ENCODE results near the gene DIMT1. TPM values are rescaled to one million over a fixed set of nuclear protein-coding genes. Genes with fewer than 3 reads are reported as not detected.

DIMT1 gene
- total RNA-seq, 6 experiments from 2014 or later = 31.0 to 45.9 (median 33.1) TPM

DNA sequence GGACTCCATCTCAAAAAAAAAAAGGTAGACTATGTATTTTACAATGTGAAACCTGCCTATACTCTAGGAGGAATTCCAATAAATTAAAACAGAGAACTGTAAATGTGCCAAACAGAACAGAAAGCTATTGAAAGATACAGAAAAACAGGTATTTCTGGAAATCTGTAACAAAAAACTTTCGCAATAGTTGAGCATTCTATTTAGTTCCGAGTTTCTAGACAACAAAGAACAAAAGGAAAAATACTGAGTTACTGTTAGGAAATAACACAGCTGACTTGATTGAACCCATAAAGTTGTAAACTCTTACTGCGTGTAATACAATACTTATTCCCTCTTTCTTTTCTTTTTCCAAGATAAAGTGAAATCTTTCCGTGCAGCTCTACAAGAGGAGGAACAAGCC is 18.6 kb downstream of the DIMT1 start:
- peaks cover 20% of the 10 kb centered on the region for H3K36me3 Mint-ChIP-seq (ENCODE audit: low read depth)
- no peaks in the 10 kb centered on the region for H3K9me3 Mint-ChIP-seq
- H3K4me3 Mint-ChIP-seq = no peak overlapping the region
- H3K27me3 Mint-ChIP-seq (ENCODE audit: insufficient read depth) = no peaks in the 10 kb centered on the region
- peaks cover 10% of the 10 kb centered on the region for H3K4me1 Mint-ChIP-seq (ENCODE audit: low read depth)
- H3K27ac Mint-ChIP-seq = peak overlapping the region; percentile 31; the same call in 1 of the 2 replicates
- no peak for DNase-seq
- TF ChIP-seq, protein P1, sequence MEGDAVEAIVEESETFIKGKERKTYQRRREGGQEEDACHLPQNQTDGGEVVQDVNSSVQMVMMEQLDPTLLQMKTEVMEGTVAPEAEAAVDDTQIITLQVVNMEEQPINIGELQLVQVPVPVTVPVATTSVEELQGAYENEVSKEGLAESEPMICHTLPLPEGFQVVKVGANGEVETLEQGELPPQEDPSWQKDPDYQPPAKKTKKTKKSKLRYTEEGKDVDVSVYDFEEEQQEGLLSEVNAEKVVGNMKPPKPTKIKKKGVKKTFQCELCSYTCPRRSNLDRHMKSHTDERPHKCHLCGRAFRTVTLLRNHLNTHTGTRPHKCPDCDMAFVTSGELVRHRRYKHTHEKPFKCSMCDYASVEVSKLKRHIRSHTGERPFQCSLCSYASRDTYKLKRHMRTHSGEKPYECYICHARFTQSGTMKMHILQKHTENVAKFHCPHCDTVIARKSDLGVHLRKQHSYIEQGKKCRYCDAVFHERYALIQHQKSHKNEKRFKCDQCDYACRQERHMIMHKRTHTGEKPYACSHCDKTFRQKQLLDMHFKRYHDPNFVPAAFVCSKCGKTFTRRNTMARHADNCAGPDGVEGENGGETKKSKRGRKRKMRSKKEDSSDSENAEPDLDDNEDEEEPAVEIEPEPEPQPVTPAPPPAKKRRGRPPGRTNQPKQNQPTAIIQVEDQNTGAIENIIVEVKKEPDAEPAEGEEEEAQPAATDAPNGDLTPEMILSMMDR (IDR thresholded peaks at IDR 0.05) = no peak

DNA sequence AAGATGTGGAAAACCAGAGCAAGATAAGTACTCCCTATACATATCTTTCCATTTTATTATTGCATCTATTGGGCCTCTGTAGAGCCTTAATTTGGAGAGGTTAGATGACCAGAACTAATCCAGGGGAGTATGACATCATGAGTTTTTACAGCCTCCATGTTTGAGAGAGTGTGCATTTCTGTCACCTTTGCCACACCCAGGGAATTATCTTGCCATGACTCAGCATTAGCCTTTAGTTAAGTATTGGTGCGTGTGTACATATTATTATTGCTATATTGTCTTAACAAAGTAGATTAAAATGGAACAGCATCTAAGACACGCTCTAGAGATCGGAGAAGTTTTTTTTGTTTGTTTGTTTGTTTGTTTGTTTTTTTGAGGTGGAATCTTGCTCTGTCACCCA is 27.6 kb downstream of the DIMT1 start:
- Mint-ChIP-seq H3K36me3 (ENCODE audit: low read depth) (peaks cover 38% of the 10 kb centered on the region), H3K27me3 (ENCODE audit: insufficient read depth) (no peaks in the 10 kb centered on the region), H3K27ac (peak overlapping the region; percentile 66; the same call in 1 of the 2 replicates), H3K4me3 (no peak overlapping the region), H3K9me3 (no peaks in the 10 kb centered on the region), H3K4me1 (ENCODE audit: low read depth) (peaks cover 27% of the 10 kb centered on the region)
- peak; percentile 5 for DNase-seq
- TF ChIP-seq, protein P1 (IDR thresholded peaks at IDR 0.05) = no peak

DNA sequence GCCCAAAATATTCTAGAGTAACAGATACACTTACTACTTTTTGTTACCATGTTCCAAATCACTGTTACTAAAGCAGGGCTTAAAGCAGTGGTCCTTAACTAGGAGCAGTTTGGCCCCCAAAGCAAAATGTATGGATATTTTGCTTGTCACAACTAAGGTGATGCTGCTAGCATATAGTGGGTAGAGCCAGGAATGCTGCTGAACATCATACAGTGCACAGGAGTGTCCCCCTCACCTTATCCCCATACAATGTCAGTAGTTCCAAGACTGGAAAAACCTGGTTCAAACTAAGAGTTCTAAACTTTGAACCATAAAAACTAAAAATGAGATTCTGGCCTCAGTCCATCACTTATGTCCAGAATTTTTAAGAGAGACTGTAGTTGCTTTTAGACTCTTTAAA is 28.1 kb downstream of the DIMT1 start:
- Mint-ChIP-seq H3K4me1 (ENCODE audit: low read depth) (peaks cover 31% of the 10 kb centered on the region), H3K27me3 (ENCODE audit: insufficient read depth) (no peaks in the 10 kb centered on the region), H3K36me3 (ENCODE audit: low read depth) (peaks cover 37% of the 10 kb centered on the region), H3K27ac (0 out of 2 replicates have a peak overlapping the region, but pooled peaks have one; percentile 66), H3K4me3 (no peak overlapping the region), H3K9me3 (no peaks in the 10 kb centered on the region)
- TF ChIP-seq, protein P1 (IDR thresholded peaks at IDR 0.05) = no peak
- no peak for DNase-seq

DNA sequence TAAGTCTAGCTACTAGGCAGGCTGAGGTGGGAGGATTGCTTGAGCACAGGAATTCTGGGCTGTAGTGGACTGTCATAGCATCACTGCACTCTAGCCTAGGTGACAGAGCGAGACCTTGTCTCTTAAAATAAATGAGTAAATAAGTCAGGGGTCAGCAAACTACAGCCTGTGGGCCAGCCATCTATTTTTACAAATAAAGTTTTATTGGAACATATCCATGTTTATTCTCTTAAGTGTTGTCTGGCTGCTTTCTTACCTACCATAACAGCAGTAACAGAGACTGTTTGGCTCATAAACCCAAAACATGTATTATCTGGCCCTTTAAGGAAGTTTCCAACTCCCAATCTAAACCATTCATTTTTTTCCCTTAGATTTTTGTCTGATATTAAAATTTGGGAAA is 29.6 kb downstream of the DIMT1 start:
- no peaks in the 10 kb centered on the region for H3K27me3 Mint-ChIP-seq (ENCODE audit: insufficient read depth)
- H3K36me3 Mint-ChIP-seq (ENCODE audit: low read depth) = peaks cover 30% of the 10 kb centered on the region
- TF ChIP-seq, protein P1 (IDR thresholded peaks at IDR 0.05) = no peak
- no peaks in the 10 kb centered on the region for H3K9me3 Mint-ChIP-seq
- no peak overlapping the region for H3K27ac Mint-ChIP-seq
- no peak overlapping the region for H3K4me3 Mint-ChIP-seq
- DNase-seq = no peak
- peaks cover 35% of the 10 kb centered on the region for H3K4me1 Mint-ChIP-seq (ENCODE audit: low read depth)

DNA sequence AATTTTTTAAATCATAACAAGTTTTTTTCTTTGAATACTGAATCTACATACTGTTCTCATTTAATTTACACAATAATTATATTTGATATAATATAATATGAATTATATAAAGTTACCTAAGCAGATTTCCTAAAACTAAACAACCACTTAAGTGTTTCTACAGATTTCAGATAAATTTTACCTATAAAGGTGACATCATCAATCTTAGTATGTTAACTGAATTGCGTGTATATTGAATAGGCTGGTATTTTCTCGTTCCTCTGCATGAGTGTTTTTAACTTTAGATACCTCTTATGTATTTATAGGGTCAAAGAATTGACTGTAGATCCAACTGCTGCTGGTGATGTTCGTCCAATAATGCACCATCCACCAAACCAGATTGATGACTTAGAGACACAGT is 30.3 kb downstream of the DIMT1 start:
- Mint-ChIP-seq H3K4me3 (no peak overlapping the region), H3K9me3 (no peaks in the 10 kb centered on the region), H3K27ac (no peak overlapping the region), H3K4me1 (ENCODE audit: low read depth) (peaks cover 35% of the 10 kb centered on the region), H3K27me3 (ENCODE audit: insufficient read depth) (no peaks in the 10 kb centered on the region), H3K36me3 (ENCODE audit: low read depth) (peaks cover 27% of the 10 kb centered on the region)
- no peak for DNase-seq
- TF ChIP-seq, protein P1 (IDR thresholded peaks at IDR 0.05) = no peak

DNA sequence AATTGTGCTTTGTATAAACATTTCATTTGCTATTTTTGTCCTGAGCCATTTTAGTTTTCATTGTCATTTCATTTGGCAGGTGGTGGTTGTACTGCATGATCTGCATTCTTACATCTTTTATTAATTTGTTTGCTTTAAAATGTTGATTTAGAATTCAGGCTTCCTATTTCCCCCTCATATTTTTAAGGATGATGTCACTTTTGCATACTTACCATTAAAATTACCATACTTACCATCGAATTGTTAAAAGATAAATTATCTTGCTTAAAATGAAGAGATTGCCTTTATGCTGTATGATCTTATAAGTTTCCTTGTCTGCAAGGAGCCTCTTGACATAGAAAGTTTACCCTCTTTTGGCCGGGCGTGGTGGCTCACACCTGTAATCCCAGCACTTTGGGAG is 31.1 kb downstream of the DIMT1 start:
- H3K4me3 Mint-ChIP-seq = no peak overlapping the region
- H3K4me1 Mint-ChIP-seq (ENCODE audit: low read depth) = peaks cover 35% of the 10 kb centered on the region
- no peak overlapping the region for H3K27ac Mint-ChIP-seq
- no peaks in the 10 kb centered on the region for H3K9me3 Mint-ChIP-seq
- TF ChIP-seq, protein P1 (IDR thresholded peaks at IDR 0.05) = no peak
- no peaks in the 10 kb centered on the region for H3K27me3 Mint-ChIP-seq (ENCODE audit: insufficient read depth)
- peaks cover 21% of the 10 kb centered on the region for H3K36me3 Mint-ChIP-seq (ENCODE audit: low read depth)
- no peak for DNase-seq
